K562 (cell line): ENCODE results near the gene RTP3. TPM values are rescaled to one million over a fixed set of nuclear protein-coding genes. Genes with fewer than 3 reads are reported as not detected.
A peak's percentile ranks its signal among the peaks of the same experiment; 100 is the strongest.

Experiments used
- CC2D1A ChIP-seq: fragments of 450-650 bp; IDR thresholded peaks from 2 replicates; pipeline ENCODE4 v1.6.1; 2017; ENCODE audit warnings: mild to moderate bottlenecking
- CHD1 ChIP-seq: fragments of 200-600 bp; sonication (generic); IDR thresholded peaks from one replicate; pipeline ENCODE4 v1.6.1; 2012; ENCODE audit warnings: mild to moderate bottlenecking, moderate library complexity, low read length, inconsistent platforms
- TARDBP ChIP-seq: fragments of 450-650 bp; IDR thresholded peaks from 2 replicates; pipeline ENCODE4 v1.6.1; 2016
- TRIM24 ChIP-seq, 2 experiments: fragments of 450-650 bp; IDR thresholded peaks; 2 replicates each; pipeline ENCODE4 v1.6.1; 2016
- ZKSCAN3 ChIP-seq: fragments of 250-450 bp; sonication (Bioruptor Pico); IDR thresholded peaks from 2 replicates; pipeline ENCODE4 v1.4.0; 2020
- ZNF232 ChIP-seq: sonication (generic); formaldehyde crosslinking; IDR thresholded peaks from 2 replicates; pipeline ENCODE4 v1.8.0; 2022; ENCODE audit warnings: mild to moderate bottlenecking, missing genetic modification reagents
- ZNF274 ChIP-seq: IDR thresholded peaks from 2 replicates; pipeline ENCODE4 v1.6.1; 2011; ENCODE audit warnings: low read depth, mild to moderate bottlenecking, low read length, moderate library complexity, borderline replicate concordance
- ZNF311 ChIP-seq: fragments of 250-450 bp; sonication (Bioruptor Pico); IDR thresholded peaks from 2 replicates; pipeline ENCODE4 v1.4.0; 2020; ENCODE audit warnings: mild to moderate bottlenecking, moderate library complexity
- ZNF695 ChIP-seq: fragments of 450-650 bp; formaldehyde crosslinking; IDR thresholded peaks from 2 replicates; pipeline ENCODE4 v1.4.0; 2020; ENCODE audit warnings: mild to moderate bottlenecking, moderate library complexity
- polyA plus RNA-seq, 8 experiments: library from polyadenylated mRNA; depleted of rRNA in 4 of 8; stranded (reverse) in 5 of 8; unstranded in 3 of 8; fragments of >200 nt; fragmentation: Nextera tagmentation in 2 of 8; fragmentation: Illumina TruSeq in 1 of 8; extraction: Ambion mirVana in 2 of 8; extraction: Trizol in 1 of 8; gene quantifications; 2 replicates each; pipeline versions ENCODE4 v1.2.1 to v1.2.3, GENCODE V29; 2011 to 2014; ENCODE audit warnings: inconsistent platforms in 1 of 8, missing spikeins in 1 of 8
- total RNA-seq, 7 experiments: library from RNA; depleted of rRNA in 6 of 7; stranded (reverse); fragments of >200 nt in 6 of 7; fragmentation: Illumina TruSeq in 2 of 7; extraction: Trizol in 2 of 7; gene quantifications; 2 replicates each; pipeline versions ENCODE4 v1.2.1 to v1.2.3, GENCODE V29; 2011 to 2021; ENCODE audit warnings: low replicate concordance in 1 of 7
- TF ChIP-seq, protein P1 (sequence below): fragments of 200-800 bp; sonication (Bioruptor generic); IDR thresholded peaks from 2 replicates; pipeline ENCODE4 v1.6.1; 2016; ENCODE audit warnings: missing genetic modification characterization, missing compliant biosample characterization
- TF ChIP-seq, protein P2 (sequence below): IDR thresholded peaks from 2 replicates; pipeline ENCODE4 v1.6.1; 2011; ENCODE audit warnings: borderline replicate concordance, low read depth, mild to moderate bottlenecking, moderate library complexity, low read length; ENCODE audit not compliant: insufficient read depth, poor library complexity, severe bottlenecking
- TF ChIP-seq, protein P3 (sequence below): fragments of 150-350 bp; IDR thresholded peaks from 2 replicates; pipeline ENCODE4 v1.6.1; 2014; ENCODE audit warnings: low read depth, mild to moderate bottlenecking, low read length, borderline replicate concordance
- TF ChIP-seq, protein P4 (sequence below): fragments of 450-650 bp; IDR thresholded peaks from 2 replicates; pipeline ENCODE4 v1.6.1; 2016
- TF ChIP-seq, protein P5 (sequence below): sonication (generic); formaldehyde crosslinking; IDR thresholded peaks from 2 replicates; pipeline ENCODE4 v1.8.0; 2022; ENCODE audit warnings: missing genetic modification reagents, mild to moderate bottlenecking, moderate library complexity, borderline replicate concordance

The RTP3 gene
- total and polyA plus RNA-seq, 9 of the 15 experiments (the other 6 are each of a cell fraction or from before 2014, with no cell fraction given): not detected

DNA sequence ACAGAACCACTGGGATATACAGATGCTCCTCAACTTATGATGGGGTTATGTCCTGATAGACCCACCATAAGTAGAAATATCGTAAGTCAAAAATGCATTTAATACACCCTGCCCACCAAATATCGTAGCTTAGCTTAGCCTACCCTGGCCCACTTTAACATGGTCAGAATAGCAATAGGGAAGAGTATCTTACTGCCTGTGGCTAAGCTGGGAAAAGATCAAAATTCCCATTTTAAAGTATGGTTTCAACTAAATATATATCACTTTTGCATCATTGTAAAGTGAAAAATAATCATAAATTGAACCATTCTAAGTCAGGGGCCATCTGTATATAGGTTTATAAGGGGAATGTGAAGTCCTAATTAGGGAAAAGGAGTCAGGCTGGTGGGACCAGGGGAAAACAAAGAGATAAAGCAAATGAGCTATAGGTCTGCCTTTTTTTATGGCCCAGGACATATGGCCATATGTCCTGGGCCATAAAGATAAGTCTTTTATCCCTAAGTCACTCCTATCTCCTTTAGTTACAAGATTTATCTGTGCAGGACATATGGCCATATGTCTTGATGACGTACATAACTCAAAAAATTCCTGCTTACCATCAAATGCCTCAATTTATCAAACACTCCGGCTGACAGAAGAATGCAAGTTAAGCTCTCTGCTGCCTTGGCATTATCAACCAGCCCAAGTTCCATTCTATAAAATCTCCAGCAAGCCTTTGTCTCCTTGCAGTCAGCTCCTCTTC, 11.2 kb downstream of the RTP3 start (continued):
- TF ChIP-seq ZNF274: peak; percentile 75; the same call in 1 of the 2 replicates
- TF ChIP-seq ZNF695 (CRISPR knock-in tag): no peak
- peak; percentile 97 for TF ChIP-seq TARDBP
- TF ChIP-seq CC2D1A: peak; percentile 99
- TF ChIP-seq, protein P1, sequence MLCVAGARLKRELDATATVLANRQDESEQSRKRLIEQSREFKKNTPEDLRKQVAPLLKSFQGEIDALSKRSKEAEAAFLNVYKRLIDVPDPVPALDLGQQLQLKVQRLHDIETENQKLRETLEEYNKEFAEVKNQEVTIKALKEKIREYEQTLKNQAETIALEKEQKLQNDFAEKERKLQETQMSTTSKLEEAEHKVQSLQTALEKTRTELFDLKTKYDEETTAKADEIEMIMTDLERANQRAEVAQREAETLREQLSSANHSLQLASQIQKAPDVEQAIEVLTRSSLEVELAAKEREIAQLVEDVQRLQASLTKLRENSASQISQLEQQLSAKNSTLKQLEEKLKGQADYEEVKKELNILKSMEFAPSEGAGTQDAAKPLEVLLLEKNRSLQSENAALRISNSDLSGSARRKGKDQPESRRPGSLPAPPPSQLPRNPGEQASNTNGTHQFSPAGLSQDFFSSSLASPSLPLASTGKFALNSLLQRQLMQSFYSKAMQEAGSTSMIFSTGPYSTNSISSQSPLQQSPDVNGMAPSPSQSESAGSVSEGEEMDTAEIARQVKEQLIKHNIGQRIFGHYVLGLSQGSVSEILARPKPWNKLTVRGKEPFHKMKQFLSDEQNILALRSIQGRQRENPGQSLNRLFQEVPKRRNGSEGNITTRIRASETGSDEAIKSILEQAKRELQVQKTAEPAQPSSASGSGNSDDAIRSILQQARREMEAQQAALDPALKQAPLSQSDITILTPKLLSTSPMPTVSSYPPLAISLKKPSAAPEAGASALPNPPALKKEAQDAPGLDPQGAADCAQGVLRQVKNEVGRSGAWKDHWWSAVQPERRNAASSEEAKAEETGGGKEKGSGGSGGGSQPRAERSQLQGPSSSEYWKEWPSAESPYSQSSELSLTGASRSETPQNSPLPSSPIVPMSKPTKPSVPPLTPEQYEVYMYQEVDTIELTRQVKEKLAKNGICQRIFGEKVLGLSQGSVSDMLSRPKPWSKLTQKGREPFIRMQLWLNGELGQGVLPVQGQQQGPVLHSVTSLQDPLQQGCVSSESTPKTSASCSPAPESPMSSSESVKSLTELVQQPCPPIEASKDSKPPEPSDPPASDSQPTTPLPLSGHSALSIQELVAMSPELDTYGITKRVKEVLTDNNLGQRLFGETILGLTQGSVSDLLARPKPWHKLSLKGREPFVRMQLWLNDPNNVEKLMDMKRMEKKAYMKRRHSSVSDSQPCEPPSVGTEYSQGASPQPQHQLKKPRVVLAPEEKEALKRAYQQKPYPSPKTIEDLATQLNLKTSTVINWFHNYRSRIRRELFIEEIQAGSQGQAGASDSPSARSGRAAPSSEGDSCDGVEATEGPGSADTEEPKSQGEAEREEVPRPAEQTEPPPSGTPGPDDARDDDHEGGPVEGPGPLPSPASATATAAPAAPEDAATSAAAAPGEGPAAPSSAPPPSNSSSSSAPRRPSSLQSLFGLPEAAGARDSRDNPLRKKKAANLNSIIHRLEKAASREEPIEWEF (CRISPR knock-in tag): no peak
- peak; percentile 94 for TF ChIP-seq ZNF311
- TF ChIP-seq, protein P2, sequence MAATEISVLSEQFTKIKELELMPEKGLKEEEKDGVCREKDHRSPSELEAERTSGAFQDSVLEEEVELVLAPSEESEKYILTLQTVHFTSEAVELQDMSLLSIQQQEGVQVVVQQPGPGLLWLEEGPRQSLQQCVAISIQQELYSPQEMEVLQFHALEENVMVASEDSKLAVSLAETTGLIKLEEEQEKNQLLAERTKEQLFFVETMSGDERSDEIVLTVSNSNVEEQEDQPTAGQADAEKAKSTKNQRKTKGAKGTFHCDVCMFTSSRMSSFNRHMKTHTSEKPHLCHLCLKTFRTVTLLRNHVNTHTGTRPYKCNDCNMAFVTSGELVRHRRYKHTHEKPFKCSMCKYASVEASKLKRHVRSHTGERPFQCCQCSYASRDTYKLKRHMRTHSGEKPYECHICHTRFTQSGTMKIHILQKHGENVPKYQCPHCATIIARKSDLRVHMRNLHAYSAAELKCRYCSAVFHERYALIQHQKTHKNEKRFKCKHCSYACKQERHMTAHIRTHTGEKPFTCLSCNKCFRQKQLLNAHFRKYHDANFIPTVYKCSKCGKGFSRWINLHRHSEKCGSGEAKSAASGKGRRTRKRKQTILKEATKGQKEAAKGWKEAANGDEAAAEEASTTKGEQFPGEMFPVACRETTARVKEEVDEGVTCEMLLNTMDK: no peak
- no peak for TF ChIP-seq ZKSCAN3
- peak; percentile 99 for TF ChIP-seq TRIM24 (IDR thresholded peaks at IDR 0.05)
- TF ChIP-seq, protein P3, sequence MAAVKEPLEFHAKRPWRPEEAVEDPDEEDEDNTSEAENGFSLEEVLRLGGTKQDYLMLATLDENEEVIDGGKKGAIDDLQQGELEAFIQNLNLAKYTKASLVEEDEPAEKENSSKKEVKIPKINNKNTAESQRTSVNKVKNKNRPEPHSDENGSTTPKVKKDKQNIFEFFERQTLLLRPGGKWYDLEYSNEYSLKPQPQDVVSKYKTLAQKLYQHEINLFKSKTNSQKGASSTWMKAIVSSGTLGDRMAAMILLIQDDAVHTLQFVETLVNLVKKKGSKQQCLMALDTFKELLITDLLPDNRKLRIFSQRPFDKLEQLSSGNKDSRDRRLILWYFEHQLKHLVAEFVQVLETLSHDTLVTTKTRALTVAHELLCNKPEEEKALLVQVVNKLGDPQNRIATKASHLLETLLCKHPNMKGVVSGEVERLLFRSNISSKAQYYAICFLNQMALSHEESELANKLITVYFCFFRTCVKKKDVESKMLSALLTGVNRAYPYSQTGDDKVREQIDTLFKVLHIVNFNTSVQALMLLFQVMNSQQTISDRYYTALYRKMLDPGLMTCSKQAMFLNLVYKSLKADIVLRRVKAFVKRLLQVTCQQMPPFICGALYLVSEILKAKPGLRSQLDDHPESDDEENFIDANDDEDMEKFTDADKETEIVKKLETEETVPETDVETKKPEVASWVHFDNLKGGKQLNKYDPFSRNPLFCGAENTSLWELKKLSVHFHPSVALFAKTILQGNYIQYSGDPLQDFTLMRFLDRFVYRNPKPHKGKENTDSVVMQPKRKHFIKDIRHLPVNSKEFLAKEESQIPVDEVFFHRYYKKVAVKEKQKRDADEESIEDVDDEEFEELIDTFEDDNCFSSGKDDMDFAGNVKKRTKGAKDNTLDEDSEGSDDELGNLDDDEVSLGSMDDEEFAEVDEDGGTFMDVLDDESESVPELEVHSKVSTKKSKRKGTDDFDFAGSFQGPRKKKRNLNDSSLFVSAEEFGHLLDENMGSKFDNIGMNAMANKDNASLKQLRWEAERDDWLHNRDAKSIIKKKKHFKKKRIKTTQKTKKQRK: no peak
- TF ChIP-seq CHD1: peak; percentile 57
- TF ChIP-seq, protein P4, sequence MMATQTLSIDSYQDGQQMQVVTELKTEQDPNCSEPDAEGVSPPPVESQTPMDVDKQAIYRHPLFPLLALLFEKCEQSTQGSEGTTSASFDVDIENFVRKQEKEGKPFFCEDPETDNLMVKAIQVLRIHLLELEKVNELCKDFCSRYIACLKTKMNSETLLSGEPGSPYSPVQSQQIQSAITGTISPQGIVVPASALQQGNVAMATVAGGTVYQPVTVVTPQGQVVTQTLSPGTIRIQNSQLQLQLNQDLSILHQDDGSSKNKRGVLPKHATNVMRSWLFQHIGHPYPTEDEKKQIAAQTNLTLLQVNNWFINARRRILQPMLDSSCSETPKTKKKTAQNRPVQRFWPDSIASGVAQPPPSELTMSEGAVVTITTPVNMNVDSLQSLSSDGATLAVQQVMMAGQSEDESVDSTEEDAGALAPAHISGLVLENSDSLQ: peak; percentile 97
- TF ChIP-seq, protein P5, sequence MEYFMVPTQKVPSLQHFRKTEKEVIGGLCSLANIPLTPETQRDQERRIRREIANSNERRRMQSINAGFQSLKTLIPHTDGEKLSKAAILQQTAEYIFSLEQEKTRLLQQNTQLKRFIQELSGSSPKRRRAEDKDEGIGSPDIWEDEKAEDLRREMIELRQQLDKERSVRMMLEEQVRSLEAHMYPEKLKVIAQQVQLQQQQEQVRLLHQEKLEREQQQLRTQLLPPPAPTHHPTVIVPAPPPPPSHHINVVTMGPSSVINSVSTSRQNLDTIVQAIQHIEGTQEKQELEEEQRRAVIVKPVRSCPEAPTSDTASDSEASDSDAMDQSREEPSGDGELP (CRISPR knock-in tag): no peak; the same call in 1 of the 2 replicates
- no peak for TF ChIP-seq ZNF232 (CRISPR knock-in tag)
